IMR-90 (cell line): ENCODE data around the gene PDZD8. TPM values are rescaled to one million over a fixed set of nuclear protein-coding genes. Genes with fewer than 3 reads are reported as not detected.

Experiments
- ATAC-seq: fragments of 200-7000 bp; cut with Tn5 transposase; 2 replicates; pipeline ENCODE4 v1.9.1; 2020; ENCODE audit warnings: low read depth, mild to moderate bottlenecking, moderate library complexity
- BruUV-seq: library from RNA; stranded (reverse); fragments of 400-500 nt; replicated peaks from 2 replicates; lab custom pipeline; 2021; lab: Mats Ljungman, UMichigan
- CTCF ChIA-PET: fragments of 300-600 bp; formaldehyde crosslinking; extraction: SDS; loops from one replicate; lab custom pipeline; 2021; ENCODE audit warnings: antibody characterized with exemption; lab: Yijun Ruan, JAX
- POLR2A ChIA-PET: fragments of 300-600 bp; sonication (Branson Sonifier 250); formaldehyde crosslinking; loops from one replicate; lab custom pipeline; 2022; ENCODE audit warnings: antibody characterized with exemption; ENCODE audit not compliant: unreplicated experiment; lab: Charles Lee
- DNase-seq: peaks from one replicate; pipeline ENCODE4 v3.0.0; 2013
- H2AFZ ChIP-seq: replicated peaks from 2 replicates; pipeline ENCODE3; 2013; ENCODE audit warnings: low read length, mild to moderate bottlenecking; ENCODE audit not compliant: poor library complexity
- H2AK5ac ChIP-seq: 2 replicates; pipeline ENCODE4 v1.6.1; 2013; ENCODE audit warnings: low read depth, low read length, inconsistent platforms
- H2AK9ac ChIP-seq: replicated peaks from 2 replicates; pipeline ENCODE3; 2013; ENCODE audit warnings: mild to moderate bottlenecking, low read depth, low read length, moderate library complexity; ENCODE audit not compliant: poor library complexity
- H2BK120ac ChIP-seq: 2 replicates; pipeline ENCODE4 v1.6.1; 2013; ENCODE audit warnings: low read depth, low read length, inconsistent platforms
- H2BK15ac ChIP-seq: 3 replicates; pipeline ENCODE4 v1.6.1; 2013; ENCODE audit warnings: low read depth, low read length, inconsistent platforms
- H2BK20ac ChIP-seq: 2 replicates; pipeline ENCODE4 v1.6.1; 2013; ENCODE audit warnings: low read depth, mild to moderate bottlenecking, inconsistent platforms, low read length, moderate library complexity
- H2BK5ac ChIP-seq: 2 replicates; pipeline ENCODE4 v1.6.1; 2013; ENCODE audit warnings: mild to moderate bottlenecking, low read depth, low read length, inconsistent platforms; ENCODE audit not compliant: poor library complexity, severe bottlenecking
- H3K14ac ChIP-seq: replicated peaks from 2 replicates; pipeline ENCODE4 v1.6.1; 2013; ENCODE audit warnings: low read depth, low read length, inconsistent platforms
- H3K18ac ChIP-seq: 2 replicates; pipeline ENCODE4 v1.6.1; 2013; ENCODE audit warnings: low read depth, low read length, control low read depth
- H3K23ac ChIP-seq: 2 replicates; pipeline ENCODE4 v1.6.1; 2013; ENCODE audit warnings: low read depth, low read length, inconsistent platforms
- H3K27ac ChIP-seq: 2 replicates; pipeline ENCODE4 v1.5.1; 2013; ENCODE audit warnings: mild to moderate bottlenecking, control low read depth, low read length; ENCODE audit not compliant: insufficient read depth
- H3K27me3 ChIP-seq: 2 replicates; pipeline ENCODE4 v1.6.1; 2013; ENCODE audit warnings: low read length; ENCODE audit not compliant: control insufficient read depth, insufficient read depth
- H3K36me3 ChIP-seq: 2 replicates; pipeline ENCODE4 v1.6.1; 2013; ENCODE audit warnings: low read length, mixed read lengths; ENCODE audit not compliant: control insufficient read depth, insufficient read depth
- H3K4ac ChIP-seq: 2 replicates; pipeline ENCODE4 v1.6.1; 2013; ENCODE audit warnings: low read depth, low read length, inconsistent platforms
- H3K4me1 ChIP-seq: 2 replicates; pipeline ENCODE4 v1.6.1; 2013; ENCODE audit warnings: low read length, mixed read lengths; ENCODE audit not compliant: control insufficient read depth, insufficient read depth
- H3K4me2 ChIP-seq: 2 replicates; pipeline ENCODE4 v1.6.1; 2013; ENCODE audit warnings: low read depth, mild to moderate bottlenecking, control low read depth, low read length, moderate library complexity
- H3K4me3 ChIP-seq: 2 replicates; pipeline ENCODE4 v1.5.1; 2013; ENCODE audit warnings: low read depth, mild to moderate bottlenecking, control low read depth, low read length, moderate library complexity; ENCODE audit not compliant: insufficient read depth
- H3K56ac ChIP-seq: 2 replicates; pipeline ENCODE4 v1.6.1; 2013; ENCODE audit warnings: low read length, inconsistent platforms; ENCODE audit not compliant: insufficient read depth; ENCODE audit errors: extremely low read depth
- H3K79me1 ChIP-seq, 2 experiments: 2 replicates each; pipeline ENCODE4 v1.6.1; 2013; ENCODE audit warnings: low read length in 2 of 2, inconsistent platforms in 1 of 2, low read depth in 1 of 2
- H3K9ac ChIP-seq: 2 replicates; pipeline ENCODE4 v1.6.1; 2013; ENCODE audit warnings: low read depth, low read length, control low read depth
- H3K9me1 ChIP-seq: 2 replicates; pipeline ENCODE4 v1.6.1; 2013; ENCODE audit warnings: low read length, inconsistent platforms; ENCODE audit not compliant: insufficient read depth
- H3K9me3 ChIP-seq: 2 replicates; pipeline ENCODE4 v1.6.1; 2013; ENCODE audit warnings: low read length; ENCODE audit not compliant: control insufficient read depth, insufficient read depth
- H4K20me1 ChIP-seq: 2 replicates; pipeline ENCODE4 v1.6.1; 2013; ENCODE audit warnings: low read length, inconsistent platforms; ENCODE audit not compliant: insufficient read depth
- H4K5ac ChIP-seq: 2 replicates; pipeline ENCODE4 v1.6.1; 2013; ENCODE audit warnings: mild to moderate bottlenecking, low read depth, low read length, control low read depth
- H4K8ac ChIP-seq, 2 experiments: 2 replicates each; pipeline ENCODE4 v1.6.1; 2013; ENCODE audit warnings: low read depth in 2 of 2, low read length in 2 of 2, control low read depth in 1 of 2, inconsistent platforms in 1 of 2
- H4K91ac ChIP-seq: 2 replicates; pipeline ENCODE4 v1.6.1; 2013; ENCODE audit warnings: low read depth, low read length, inconsistent platforms; ENCODE audit not compliant: insufficient read depth
- CEBPB ChIP-seq: IDR thresholded peaks from 2 replicates; pipeline ENCODE4 v1.6.1; 2012; ENCODE audit warnings: low read depth, low read length, improper control_type of control experiment
- ELK1 ChIP-seq: fragments of 150-350 bp; IDR thresholded peaks from 2 replicates; pipeline ENCODE4 v1.6.1; 2016; ENCODE audit warnings: low read depth, mild to moderate bottlenecking, low read length, moderate library complexity, borderline replicate concordance
- FOS ChIP-seq: fragments of 150-350 bp; IDR thresholded peaks from 2 replicates; pipeline ENCODE4 v1.6.1; 2016; ENCODE audit warnings: low read depth, low read length
- MAFK ChIP-seq: IDR thresholded peaks from 2 replicates; pipeline ENCODE4 v1.6.1; 2012; ENCODE audit warnings: low read depth, low read length, improper control_type of control experiment
- NFE2L2 ChIP-seq: fragments of 150-350 bp; IDR thresholded peaks from 2 replicates; pipeline ENCODE4 v1.6.1; 2016; ENCODE audit warnings: low read depth, mild to moderate bottlenecking, low read length
- POLR2A ChIP-seq: IDR thresholded peaks from 2 replicates; pipeline ENCODE4 v1.6.1; 2012; ENCODE audit warnings: mild to moderate bottlenecking, low read depth, low read length
- WGBS, 2 experiments: methylation state at CpG; one replicate each; pipeline versions ENCODE4 v1.1.5 to v1.1.7; 2013; ENCODE audit warnings: missing lambda C conversion rate in 2 of 2; ENCODE audit not compliant: insufficient read length in 1 of 2; ENCODE audit errors: extremely low coverage in 2 of 2; 5-methylcytosine and 5-hydroxymethylcytosine counted together
- dilution Hi-C: fragments of 300-500 bp; cut with HindIII; formaldehyde crosslinking; loops from one replicate; pipeline ENCODE4 v1.14.3; 2018; ENCODE audit warnings: low sequenced_read_pairs; ENCODE audit not compliant: unreplicated experiment
- in situ Hi-C: fragments of 300-500 bp; cut with MboI; formaldehyde crosslinking; loops from 3 replicates; pipeline ENCODE4 v1.14.3; 2019; ENCODE audit warnings: low sequenced_read_pairs, inconsistent platforms, mixed read lengths
- intact Hi-C: fragments of 100-400 bp; cut with micrococcal nuclease; formaldehyde crosslinking; loops from 2 replicates; pipeline ENCODE4 v1.10.0; 2022
- polyA plus RNA-seq, 3 experiments: library from polyadenylated mRNA; depleted of rRNA; stranded (reverse); fragments of >200 nt; gene quantifications; 2 replicates each; pipeline ENCODE4 v1.2.3, GENCODE V29; 2012; ENCODE audit warnings: low replicate concordance in 1 of 3
- total RNA-seq: library from RNA; depleted of rRNA; stranded (reverse); fragments of >200 nt; gene quantifications from 2 replicates; pipeline ENCODE4 v1.2.3, GENCODE V29; 2012

Gene PDZD8
- total and polyA plus RNA-seq, 2 of the 4 experiments (the other 2 are of a cell fraction): 11.3 to 20.4 TPM

GRCh38 chr10:117242463-117242832 lies 132.8 kb downstream of the PDZD8 start:
- Histone ChIP-seq H2BK20ac (no peak overlapping the region), H4K5ac (no peak overlapping the region), H2BK120ac (no peak overlapping the region), H3K18ac (no peak overlapping the region), H2BK15ac (no peak overlapping the region), H2BK5ac (no peak overlapping the region), H4K8ac (no peak overlapping the region), H3K79me1 (no peaks in the 10 kb centered on the region), H3K4me2 (no peak overlapping the region), H2AK9ac (no peak overlapping the region), H3K4ac (no peak overlapping the region), H3K56ac (no peak overlapping the region), H3K9me1 (no peaks in the 10 kb centered on the region), H4K91ac (no peak overlapping the region), H2AK5ac (no peak overlapping the region), H3K36me3 (no peaks in the 10 kb centered on the region), H4K20me1 (no peaks in the 10 kb centered on the region), H3K9me3 (no peaks in the 10 kb centered on the region), H3K27me3 (peaks cover 35% of the 10 kb centered on the region), H3K23ac (no peak overlapping the region), H3K14ac (no peak overlapping the region), H3K27ac (no peak overlapping the region), H2AFZ (no peak overlapping the region), H3K9ac (no peak overlapping the region), H3K4me1 (no peaks in the 10 kb centered on the region), H3K4me3 (no peak overlapping the region)
- BruUV-seq: no TSS peak
- POLR2A ChIA-PET: no interaction called here
- DNase-seq (no peak), ATAC-seq (no peak)
- intact Hi-C loops: no loop called here
- dilution Hi-C loops: no loop called here
- in situ Hi-C loops: no loop called here
- TF ChIP-seq POLR2A: no peak
- no peak for TF ChIP-seq NFE2L2
- no peak for TF ChIP-seq FOS
- no peak for TF ChIP-seq MAFK
- no peak for TF ChIP-seq CEBPB
- TF ChIP-seq ELK1: no peak
- CTCF ChIA-PET: interaction anchor here (0.6 to 1.6 kb wide), 3 partner anchors 17 to 76 kb away, joined by 3 read pairs; no protein-coding TSS in a partner anchor
- no CpG with 5 or more reads among the region's 8 CpGs for WGBS, 2 experiments
